Measurements from ENCODE around the gene GCH1.

Gene GCH1

DNA sequence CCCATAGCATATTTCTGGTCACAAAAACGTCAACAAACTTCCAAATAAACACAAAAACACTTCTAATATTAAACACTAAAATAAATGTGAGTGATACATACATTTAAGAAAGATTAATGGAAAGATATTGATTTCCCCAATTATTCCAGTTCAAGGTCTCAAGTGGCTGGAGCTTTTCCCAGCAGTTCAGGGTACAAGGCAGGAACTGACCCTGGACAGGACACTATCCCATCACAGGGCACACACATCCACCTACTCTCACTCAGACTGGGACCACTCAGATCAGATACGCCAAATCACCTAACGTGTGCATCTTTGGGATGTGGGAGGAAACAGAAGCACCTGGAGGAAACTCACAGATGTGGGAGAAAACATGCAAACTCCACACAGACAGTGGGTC is 50.4 kb downstream of the GCH1 start:
- FAIRE-seq (no peak), DNase-seq (ENCODE audit: insufficient read length, low spot score) (no peak)

DNA sequence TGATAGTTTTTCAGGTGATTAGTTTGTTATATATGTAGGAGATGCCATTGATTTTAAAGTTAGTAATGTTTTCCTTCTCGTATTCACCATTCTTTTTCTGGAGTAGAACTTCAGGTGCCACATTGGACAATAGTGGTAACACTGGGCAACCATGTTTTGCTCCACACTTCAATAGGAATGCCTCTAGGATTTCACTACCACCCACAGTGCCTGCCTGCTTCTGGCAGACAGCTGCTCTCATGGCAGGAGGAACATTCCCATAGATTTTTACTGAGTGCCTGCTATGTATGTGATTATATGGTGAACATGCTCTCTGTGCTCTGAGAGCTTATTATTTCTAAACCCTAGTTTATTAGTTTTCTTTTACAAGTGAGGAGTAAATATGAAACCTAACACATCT is 53.7 kb downstream of the GCH1 start:
- TF ChIP-seq PAX5 (IDR thresholded peaks at IDR 0.05; ENCODE audit: insufficient read depth, low read length, severe bottlenecking) (no peak), POLR2A (IDR thresholded peaks at IDR 0.05; ENCODE audit: low read depth, low read length) (no peak), POU2F2 (IDR thresholded peaks at IDR 0.05; ENCODE audit: low read depth, low read length) (no peak), TAF1 (IDR thresholded peaks at IDR 0.05; ENCODE audit: low read depth, low read length) (no peak), SPI1 (IDR thresholded peaks at IDR 0.05; ENCODE audit: low read depth, low read length) (no peak), POLR2AphosphoS5 (IDR thresholded peaks at IDR 0.05; ENCODE audit: low read depth, low read length) (no peak)
- no peak for FAIRE-seq
- DNase-seq (ENCODE audit: insufficient read length, low spot score) = no peak

More for the DNA sequence above, 50.4 kb downstream of the GCH1 start:
- TF ChIP-seq SPI1 (IDR thresholded peaks at IDR 0.05; ENCODE audit: low read depth, low read length) = no peak
- TF ChIP-seq TAF1 (IDR thresholded peaks at IDR 0.05; ENCODE audit: low read depth, low read length) = no peak

DNA sequence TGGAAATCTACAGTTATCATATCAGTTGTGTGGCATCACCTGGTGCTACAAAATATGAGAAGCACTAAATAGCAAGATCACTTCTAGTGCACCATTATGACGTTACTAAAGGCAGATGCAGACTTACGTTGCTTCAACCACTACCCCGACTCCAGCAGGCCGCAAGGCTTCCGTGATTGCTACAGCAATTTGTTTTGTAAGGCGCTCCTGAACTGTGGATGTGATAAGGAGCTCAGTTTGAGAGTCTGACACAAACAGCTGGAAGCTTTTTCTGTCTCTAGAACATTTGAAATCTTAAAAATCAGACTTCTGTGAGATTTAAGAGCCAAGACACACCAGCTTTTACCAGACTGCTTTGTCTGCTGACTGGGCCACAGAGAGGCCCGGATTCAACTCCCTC is 57.0 kb downstream of the GCH1 start:
- DNase-seq (ENCODE audit: insufficient read length, low spot score) (no peak), FAIRE-seq (no peak)
- TF ChIP-seq POLR2AphosphoS5 (IDR thresholded peaks at IDR 0.05; ENCODE audit: low read depth, low read length) (no peak), SPI1 (IDR thresholded peaks at IDR 0.05; ENCODE audit: low read depth, low read length) (no peak), POU2F2 (IDR thresholded peaks at IDR 0.05; ENCODE audit: low read depth, low read length) (no peak), POLR2A (IDR thresholded peaks at IDR 0.05; ENCODE audit: low read depth, low read length) (no peak), TAF1 (IDR thresholded peaks at IDR 0.05; ENCODE audit: low read depth, low read length) (no peak), PAX5 (IDR thresholded peaks at IDR 0.05; ENCODE audit: insufficient read depth, low read length, severe bottlenecking) (no peak)

DNA sequence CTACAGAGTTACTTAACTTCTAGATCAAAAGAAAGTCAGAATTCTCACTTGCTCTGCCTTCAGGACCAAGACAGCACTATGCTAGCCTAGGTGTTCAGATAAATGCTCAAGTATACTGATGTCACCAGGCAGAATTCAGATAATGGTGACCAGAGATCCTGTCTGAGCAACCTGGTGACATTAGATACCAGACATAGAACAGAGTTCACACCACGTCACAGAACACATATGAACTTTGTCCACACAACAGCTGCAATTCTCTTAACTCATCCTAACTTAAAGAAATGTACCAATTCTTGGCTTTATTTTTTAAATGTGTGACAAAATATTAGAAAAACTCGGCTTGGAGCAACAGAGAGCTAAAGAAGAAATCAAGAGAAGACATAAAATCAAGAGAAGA is 58.1 kb downstream of the GCH1 start:
- DNase-seq (ENCODE audit: insufficient read length, low spot score) (no peak), FAIRE-seq (no peak)
- TF ChIP-seq POLR2AphosphoS5 (IDR thresholded peaks at IDR 0.05; ENCODE audit: low read depth, low read length) (no peak), SPI1 (IDR thresholded peaks at IDR 0.05; ENCODE audit: low read depth, low read length) (no peak), POLR2A (IDR thresholded peaks at IDR 0.05; ENCODE audit: low read depth, low read length) (no peak)

DNA sequence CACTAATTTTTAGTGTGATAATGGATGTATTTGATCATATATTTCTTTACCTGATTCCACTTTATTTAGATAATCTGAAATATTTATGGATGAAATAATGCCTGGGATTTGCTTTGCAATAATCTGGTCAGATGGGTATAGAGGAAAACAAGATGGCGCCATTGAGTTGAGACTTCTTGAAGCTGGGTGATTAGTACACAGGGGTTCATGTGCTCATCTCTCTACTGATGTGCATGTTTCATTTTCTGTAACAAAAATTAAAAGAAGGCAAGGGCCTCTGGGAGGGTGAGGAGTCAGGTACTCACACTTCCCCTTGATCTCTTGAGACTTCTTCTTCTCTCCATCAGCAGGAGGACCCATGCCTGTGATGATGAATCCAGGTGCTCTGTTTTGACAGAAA is 61.8 kb downstream of the GCH1 start:
- FAIRE-seq (no peak), DNase-seq (ENCODE audit: insufficient read length, low spot score) (no peak)
- TF ChIP-seq SPI1 (IDR thresholded peaks at IDR 0.05; ENCODE audit: low read depth, low read length) (no peak), PAX5 (IDR thresholded peaks at IDR 0.05; ENCODE audit: insufficient read depth, low read length, severe bottlenecking) (no peak), POLR2AphosphoS5 (IDR thresholded peaks at IDR 0.05; ENCODE audit: low read depth, low read length) (no peak), POLR2A (IDR thresholded peaks at IDR 0.05; ENCODE audit: low read depth, low read length) (no peak), POU2F2 (IDR thresholded peaks at IDR 0.05; ENCODE audit: low read depth, low read length) (no peak), TAF1 (IDR thresholded peaks at IDR 0.05; ENCODE audit: low read depth, low read length) (no peak)

DNA sequence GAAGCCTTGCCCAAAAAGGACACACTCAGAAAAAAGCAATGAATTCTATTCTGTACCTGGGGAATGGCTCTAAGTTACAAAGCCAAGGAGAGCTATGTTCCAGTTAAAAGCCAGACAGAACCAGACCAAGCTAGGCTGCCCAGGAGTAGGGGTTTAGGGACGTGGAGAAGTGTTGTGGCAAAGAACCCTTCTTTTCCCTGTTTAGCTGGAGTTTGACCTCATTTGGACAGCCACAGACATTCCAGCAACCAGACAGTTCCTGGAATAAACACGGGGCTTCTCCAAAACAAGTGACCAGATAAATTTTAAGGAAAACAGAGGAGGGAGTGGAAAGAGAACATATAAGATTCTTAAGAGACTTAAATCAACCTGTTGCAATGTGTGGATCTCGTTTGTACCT is 62.3 kb downstream of the GCH1 start:
- FAIRE-seq (no peak), DNase-seq (ENCODE audit: insufficient read length, low spot score) (no peak)
- TF ChIP-seq TAF1 (IDR thresholded peaks at IDR 0.05; ENCODE audit: low read depth, low read length) (no peak), POU2F2 (IDR thresholded peaks at IDR 0.05; ENCODE audit: low read depth, low read length) (no peak), POLR2AphosphoS5 (IDR thresholded peaks at IDR 0.05; ENCODE audit: low read depth, low read length) (no peak), POLR2A (IDR thresholded peaks at IDR 0.05; ENCODE audit: low read depth, low read length) (no peak), PAX5 (IDR thresholded peaks at IDR 0.05; ENCODE audit: insufficient read depth, low read length, severe bottlenecking) (no peak), SPI1 (IDR thresholded peaks at IDR 0.05; ENCODE audit: low read depth, low read length) (no peak)

DNA sequence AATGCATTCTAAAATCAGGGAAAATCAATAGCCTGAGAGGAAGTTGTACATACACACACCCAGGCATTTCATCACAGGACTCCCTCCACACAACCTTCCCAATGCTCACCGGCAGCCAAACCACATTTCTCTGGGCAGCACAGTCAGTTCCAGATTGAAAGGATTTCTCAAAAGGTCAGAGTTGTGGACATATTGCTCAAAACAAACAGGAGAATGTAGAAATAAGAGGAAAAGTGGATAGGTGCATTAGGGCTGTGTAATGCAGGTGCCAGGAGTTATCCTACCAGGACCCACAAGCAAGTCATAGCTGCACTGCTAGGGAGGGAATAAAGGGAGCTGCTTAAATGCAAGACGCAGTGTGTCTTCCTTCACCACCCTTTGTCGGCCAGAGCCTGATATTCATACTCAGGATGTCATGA is 62.9 kb downstream of the GCH1 start:
- DNase-seq (ENCODE audit: insufficient read length, low spot score) (no peak), FAIRE-seq (no peak)
- no peak for TF ChIP-seq TAF1 (IDR thresholded peaks at IDR 0.05; ENCODE audit: low read depth, low read length)

DNA sequence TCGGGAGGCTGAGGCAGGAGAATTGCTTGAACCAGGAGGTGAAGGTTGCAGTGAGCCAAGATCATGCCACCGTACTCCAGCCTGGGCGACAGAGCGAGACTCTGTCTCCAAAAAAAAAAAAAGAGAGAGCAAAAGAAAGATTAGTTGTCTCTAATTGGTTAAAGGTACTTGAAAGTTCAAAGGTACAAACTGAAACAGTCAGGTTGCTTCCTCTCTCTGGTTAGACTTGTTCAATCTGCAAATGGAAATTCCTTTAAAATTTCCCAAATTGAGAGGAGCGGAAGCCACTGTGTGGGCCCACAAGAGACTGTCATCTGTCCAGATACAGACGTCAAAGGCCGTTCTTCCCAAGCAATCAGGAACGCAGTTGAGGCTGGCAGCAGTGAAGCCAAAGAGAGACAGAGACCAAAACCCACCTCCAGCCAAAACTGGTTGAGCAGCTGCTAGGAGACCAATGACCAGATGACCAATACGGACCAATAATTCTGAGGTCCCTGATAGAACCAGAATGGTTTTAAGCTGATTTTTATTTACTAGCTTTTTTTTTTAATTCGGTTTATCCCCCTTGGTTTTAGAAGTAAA is 63.6 kb downstream of the GCH1 start:
- no peak for FAIRE-seq
- TF ChIP-seq TAF1 (IDR thresholded peaks at IDR 0.05; ENCODE audit: low read depth, low read length) (no peak), POLR2A (IDR thresholded peaks at IDR 0.05; ENCODE audit: low read depth, low read length) (no peak), PAX5 (IDR thresholded peaks at IDR 0.05; ENCODE audit: insufficient read depth, low read length, severe bottlenecking) (no peak), POU2F2 (IDR thresholded peaks at IDR 0.05; ENCODE audit: low read depth, low read length) (no peak), SPI1 (IDR thresholded peaks at IDR 0.05; ENCODE audit: low read depth, low read length) (no peak), POLR2AphosphoS5 (IDR thresholded peaks at IDR 0.05; ENCODE audit: low read depth, low read length) (no peak)

DNA sequence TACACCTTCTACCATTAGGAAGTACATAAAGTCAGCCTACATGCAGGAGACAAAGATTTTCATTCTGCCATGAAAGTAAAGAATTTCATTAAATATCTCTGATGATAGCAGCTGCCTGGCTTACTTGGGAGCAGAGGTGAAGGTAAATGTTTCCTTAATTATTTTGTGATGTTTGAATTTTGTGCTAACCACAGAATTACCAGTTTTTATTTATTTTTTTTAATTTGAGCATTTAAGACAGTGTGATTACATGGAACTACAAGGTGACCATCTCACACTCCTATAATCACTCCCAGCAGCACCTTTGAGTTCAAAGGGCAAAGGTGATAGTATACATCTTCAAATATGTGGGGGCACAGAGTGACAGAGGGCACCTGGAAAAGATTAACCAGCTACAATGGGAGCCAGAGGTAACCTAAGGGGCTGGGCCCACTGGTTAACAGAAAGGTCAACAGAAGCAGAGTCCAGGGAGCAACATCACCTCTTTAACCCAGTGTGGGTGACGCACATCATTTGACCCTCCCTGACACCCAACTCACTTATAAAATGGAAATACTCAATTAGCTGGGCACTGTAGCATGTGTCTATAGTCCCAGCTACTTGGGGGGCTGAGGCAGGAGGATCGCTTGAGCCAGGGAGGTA is 65.0 kb downstream of the GCH1 start:
- DNase-seq (ENCODE audit: insufficient read length, low spot score) = no peak
- FAIRE-seq = no peak
- no peak for TF ChIP-seq PAX5 (IDR thresholded peaks at IDR 0.05; ENCODE audit: insufficient read depth, low read length, severe bottlenecking)
- no peak for TF ChIP-seq POLR2AphosphoS5 (IDR thresholded peaks at IDR 0.05; ENCODE audit: low read depth, low read length)
- no peak for TF ChIP-seq TAF1 (IDR thresholded peaks at IDR 0.05; ENCODE audit: low read depth, low read length)
- TF ChIP-seq POU2F2 (IDR thresholded peaks at IDR 0.05; ENCODE audit: low read depth, low read length) = no peak
- no peak for TF ChIP-seq SPI1 (IDR thresholded peaks at IDR 0.05; ENCODE audit: low read depth, low read length)

More for the DNA sequence above, 63.6 kb downstream of the GCH1 start:
- DNase-seq (ENCODE audit: insufficient read length, low spot score) = no peak

DNA sequence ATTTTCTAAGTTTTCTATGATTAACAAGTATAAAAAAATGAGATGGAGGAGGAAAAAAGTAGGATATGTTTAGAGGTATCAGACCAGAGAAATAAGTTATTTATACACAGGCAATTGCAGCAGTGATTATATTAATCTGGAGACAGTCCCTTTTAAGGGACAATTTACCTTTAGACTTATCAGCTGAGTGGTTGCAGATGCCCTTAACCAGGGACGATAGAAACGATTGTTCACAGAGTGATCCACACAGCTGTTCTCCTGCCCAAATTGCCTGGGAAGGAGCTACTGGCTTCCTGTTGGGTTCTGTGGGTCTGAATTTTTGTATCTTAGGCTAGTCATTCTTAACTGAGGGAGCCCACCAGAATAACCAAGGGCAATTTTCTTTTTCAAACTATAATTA is 66.4 kb downstream of the GCH1 start:
- TF ChIP-seq POLR2AphosphoS5 (IDR thresholded peaks at IDR 0.05; ENCODE audit: low read depth, low read length) (no peak), PAX5 (IDR thresholded peaks at IDR 0.05; ENCODE audit: insufficient read depth, low read length, severe bottlenecking) (no peak), POLR2A (IDR thresholded peaks at IDR 0.05; ENCODE audit: low read depth, low read length) (no peak), SPI1 (IDR thresholded peaks at IDR 0.05; ENCODE audit: low read depth, low read length) (no peak), POU2F2 (IDR thresholded peaks at IDR 0.05; ENCODE audit: low read depth, low read length) (no peak), TAF1 (IDR thresholded peaks at IDR 0.05; ENCODE audit: low read depth, low read length) (no peak)
- no peak for FAIRE-seq
- no peak for DNase-seq (ENCODE audit: insufficient read length, low spot score)

All from GM12891 (cell line).